ENCODE measurements around the gene GAN.

DNA sequence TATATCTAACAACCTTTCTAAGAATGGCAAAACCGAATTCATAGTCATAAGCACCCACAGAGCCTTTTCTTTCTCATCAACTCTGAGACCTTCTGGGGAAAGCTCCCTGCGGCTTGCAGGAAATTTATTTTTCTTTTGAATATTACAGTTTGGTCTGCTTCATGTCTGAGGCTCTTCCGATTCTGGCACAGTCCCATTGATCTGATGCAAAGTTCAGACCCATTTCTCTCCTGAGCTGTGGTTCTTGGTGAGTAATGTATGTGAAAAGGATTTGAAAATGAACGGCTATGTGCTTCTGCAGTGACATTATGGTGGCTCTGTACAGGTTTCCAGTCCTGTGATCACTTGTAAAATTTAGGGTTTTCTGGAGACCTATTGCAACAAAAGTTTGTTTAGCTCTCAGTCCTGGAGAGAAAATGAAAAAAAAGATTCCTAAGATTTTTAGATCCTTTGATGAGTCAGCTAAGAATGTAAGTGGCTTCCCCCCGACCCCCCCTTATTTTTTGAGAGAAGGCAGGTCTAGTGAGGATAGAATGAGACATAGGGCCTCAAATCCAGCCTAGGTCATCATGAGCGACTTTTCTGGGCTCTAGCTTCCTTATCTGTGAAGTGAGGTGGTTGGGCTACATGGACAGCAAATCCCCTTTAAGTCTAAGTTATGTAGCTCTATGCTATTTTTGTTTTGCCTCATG, 4.6 kb downstream of the GAN start:
- no peak for TF ChIP-seq EZH2phosphoT487 (IDR thresholded peaks at IDR 0.05; ENCODE audit: low read length)
- no peak for TF ChIP-seq CTCF (IDR thresholded peaks at IDR 0.05; ENCODE audit: low read length)
- no peak for TF ChIP-seq EZH2 (optimal IDR thresholded peaks at IDR 0.05; ENCODE audit: low read depth, low read length)

Data from MM.1S (cell line).